Dermis blood vessel endothelial cell (primary cell): ENCODE results near the gene FBXL20. TPM values are rescaled to one million over a fixed set of nuclear protein-coding genes. Genes with fewer than 3 reads are reported as not detected.

Experiments used
- DNase-seq: peaks from one replicate; pipeline ENCODE4 v3.0.0; 2010
- total RNA-seq: library from RNA; depleted of rRNA; stranded (reverse); fragments of >200 nt; gene quantifications from 2 replicates; pipeline ENCODE4 v1.2.3, GENCODE V29; 2014

FBXL20 gene
- total RNA-seq, 1 donor from 2014 or later = 23.3 TPM

DNA sequence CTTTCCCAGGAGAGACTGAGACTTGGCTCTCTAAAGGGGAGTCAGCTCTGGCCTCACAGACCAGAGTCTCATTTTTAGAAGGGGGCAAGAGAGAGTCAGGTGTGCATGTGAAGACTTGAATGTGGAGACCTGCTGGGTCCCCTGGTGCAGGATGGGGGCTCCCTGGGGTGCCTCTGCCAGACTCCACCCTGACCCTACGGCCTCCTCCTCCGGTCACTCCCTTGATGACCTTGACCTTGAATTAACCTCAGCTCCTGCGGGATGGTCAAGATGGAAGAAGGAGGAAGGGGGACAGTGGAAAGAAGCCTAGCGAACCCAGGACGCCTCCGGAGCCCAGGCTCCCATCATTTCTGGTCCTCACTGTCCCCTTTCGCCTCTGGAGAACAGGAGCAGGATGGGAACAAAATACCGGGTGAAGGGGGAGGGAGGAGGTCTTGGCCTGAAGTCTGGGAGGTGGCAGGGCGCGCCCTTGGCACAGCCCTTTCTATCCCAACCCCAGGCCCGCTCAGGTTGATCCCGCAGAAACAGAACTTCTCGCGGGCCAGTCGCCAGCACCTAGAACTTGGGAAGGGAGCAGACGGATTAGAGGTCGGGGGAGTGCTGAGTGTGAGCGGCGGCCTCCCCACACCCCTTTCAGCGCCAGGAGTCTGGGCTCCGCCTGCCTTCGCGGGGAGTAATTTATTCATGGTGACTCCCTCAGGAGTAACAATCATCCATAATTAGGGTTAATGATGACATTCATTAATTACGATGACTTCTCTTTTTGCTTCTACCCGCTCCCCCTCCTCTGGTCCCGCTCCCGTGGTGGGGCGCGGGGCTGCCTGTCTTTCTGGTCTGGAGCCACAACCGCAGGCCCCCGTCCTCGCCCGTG is 177.3 kb downstream of the FBXL20 start:
- no peak for DNase-seq

DNA sequence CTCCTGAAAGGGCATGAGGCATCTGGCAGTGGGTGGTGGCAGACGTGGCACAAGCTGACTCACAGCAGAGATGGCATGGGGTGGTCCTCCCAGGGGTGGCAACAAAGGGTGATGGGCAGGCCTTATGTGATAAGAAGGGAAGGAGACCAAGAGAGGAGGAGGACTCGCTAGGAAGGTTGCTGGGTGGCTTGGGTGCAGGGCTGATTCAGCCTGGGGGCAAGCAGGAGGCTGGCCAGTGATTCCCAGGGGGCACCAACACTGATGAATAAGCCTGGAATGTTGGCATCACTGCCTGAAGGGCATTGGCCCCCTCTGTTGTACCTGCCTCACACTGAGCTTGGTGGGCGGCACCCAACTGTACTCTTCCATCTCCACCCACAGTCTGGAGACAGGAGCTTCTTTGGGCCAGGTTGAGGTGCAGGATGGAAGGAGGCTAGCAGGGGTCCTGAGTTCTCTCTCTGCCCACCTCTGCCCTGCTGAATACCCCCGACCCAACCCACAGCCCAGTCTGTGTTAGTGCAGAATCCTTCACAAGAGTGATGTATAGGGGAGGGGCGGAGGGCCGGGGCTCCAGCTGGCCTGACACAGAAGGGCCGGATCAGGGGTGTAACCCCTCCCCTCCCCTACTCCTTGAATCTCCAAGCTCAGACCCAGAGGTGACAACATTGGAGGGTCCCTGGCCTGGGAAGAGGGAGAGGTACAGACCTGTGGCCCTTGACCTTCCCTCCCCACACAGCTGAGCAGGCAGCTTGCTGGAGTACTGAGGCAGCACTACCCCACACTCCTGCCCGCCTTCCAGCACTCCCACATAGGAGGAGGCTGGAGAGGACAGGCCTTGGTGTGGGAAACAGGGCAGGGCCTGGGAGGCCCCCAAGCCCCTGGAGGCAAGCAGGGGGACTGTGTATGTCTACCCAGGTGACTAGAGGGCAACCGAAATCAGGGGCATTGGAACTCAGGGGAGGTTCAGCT is 178.3 kb downstream of the FBXL20 start:
- no peak for DNase-seq

- no peak for DNase-seq
These were observed 179.3 kb downstream of the FBXL20 start for GRCh38 chr17:39222151-39222550.

DNA sequence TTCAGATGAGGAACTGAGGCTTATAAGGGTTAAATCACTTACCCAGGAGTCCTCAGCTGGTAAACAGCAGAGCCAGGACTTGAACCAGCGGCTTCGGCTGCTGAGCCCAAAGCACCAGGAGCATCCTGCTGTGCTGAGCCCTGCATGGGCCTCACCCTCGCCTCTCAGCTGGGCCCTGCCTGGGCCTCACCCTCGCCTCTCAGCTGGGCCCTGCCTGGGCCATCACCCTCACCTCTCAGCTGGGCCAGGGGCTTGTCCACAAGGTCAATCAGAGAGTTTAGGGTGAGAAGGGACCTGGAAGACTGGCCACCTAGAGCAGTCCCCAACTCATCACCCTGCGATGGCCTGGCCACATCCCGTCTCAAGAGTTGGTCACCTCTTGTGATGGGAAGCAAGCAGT is 179.9 kb downstream of the FBXL20 start:
- no peak for DNase-seq

GRCh38 chr17:39219647-39220154 is 181.7 kb downstream of the FBXL20 start:
- DNase-seq = no peak

- DNase-seq = no peak
These were observed 182.5 kb downstream of the FBXL20 start for GRCh38 chr17:39218906-39219305.

DNA sequence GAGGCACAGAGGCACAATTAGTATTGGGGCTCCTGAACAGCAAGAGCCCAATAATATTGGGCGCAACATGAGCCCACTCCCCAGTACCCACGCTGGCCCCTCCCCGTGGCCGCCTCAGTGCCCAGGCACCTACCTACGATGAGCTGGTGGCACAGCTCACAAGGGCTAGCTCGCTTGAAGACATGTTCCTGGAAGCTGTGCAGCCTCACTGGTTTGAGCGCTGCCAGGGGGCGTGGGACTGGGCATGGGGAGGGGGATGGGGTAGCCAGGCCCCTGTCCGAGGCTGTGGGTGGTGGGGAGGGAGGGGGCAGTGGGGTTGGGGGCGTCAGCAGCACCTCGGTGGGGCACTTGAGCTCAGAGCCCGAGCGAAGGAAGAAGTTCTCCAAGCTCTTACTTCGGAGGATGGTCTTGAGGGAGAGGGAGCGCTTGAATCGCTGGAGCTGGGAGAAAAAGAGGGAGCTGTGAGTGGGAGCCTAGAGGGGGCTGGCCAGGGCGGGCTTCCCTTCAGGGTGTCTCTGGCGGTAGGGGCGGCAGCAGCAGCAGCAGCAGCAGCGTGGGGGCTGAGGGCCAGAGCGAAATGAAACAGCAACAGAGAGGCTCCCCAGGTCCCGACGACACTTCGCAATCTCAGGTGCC is 183.6 kb downstream of the FBXL20 start:
- no peak for DNase-seq

DNA sequence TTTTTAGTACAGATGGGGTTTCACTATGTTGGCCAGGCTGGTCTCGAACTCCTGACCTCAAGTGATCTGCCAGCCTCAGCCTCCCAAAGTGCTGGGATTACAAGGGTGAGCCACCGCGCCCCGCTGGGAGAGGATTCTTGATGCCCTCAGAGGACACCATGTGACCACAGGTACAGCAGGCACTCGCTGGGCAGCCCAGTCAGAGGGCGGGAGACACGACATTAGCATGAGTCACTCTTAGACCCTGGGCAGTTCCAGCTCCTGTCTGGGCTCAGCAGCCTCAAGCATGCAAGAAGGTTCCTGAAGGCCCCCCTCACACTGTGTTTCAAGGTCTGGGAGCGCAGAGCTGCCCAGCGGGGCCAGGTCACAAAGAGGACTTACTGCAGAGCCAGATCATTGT is 187.6 kb downstream of the FBXL20 start:
- peak; percentile 18 for DNase-seq

DNA sequence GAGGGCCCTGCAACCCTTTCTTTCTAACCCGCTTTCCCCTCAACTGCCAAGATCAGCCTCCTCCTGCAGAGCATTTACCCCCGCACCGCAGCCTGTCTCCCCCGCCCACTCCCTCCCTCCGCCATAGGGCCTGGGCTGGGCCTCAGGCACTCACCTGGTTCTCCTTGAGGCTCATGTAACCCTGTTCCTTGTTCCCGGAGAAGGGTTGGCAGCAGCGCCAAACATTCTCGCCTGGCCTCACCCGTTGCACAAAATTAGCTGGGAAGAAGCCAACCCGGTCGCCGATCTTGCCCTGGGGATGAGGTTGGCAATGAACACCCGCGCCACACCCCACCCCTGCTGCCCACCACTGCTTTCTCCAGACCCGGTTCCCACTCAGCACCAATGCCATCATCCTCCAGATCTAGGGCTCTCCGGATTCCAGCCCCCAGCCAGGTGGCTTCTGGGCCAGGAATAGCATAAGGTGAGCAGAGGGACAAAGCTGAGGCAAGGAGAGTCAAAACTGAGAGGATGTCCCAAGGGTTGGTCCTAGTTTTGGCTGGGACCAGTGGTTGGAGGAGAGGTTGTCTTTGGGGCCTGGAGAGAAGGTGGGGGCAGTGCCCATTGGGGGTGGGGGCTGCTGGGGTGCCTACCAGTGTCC is 188.5 kb downstream of the FBXL20 start:
- DNase-seq = no peak

- no peak for DNase-seq
These were observed 189.1 kb downstream of the FBXL20 start for GRCh38 chr17:39212195-39212810.

DNA sequence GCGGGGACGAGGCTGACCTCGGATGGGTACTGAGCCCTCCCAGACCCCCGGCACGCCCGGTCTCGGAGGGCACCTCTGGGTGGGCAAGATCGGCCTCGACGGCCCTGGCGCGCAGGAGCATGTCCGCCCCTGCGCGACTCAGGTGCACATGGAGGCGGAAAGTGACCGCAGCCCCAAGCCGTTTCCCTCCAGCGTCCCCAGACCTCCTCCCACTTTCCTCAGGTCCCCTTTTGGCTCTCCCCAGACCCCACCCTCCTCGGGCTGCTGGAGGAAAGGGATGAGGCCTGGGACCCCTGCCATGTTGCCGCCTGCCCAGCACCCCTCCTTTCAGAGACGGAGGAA is 191.4 kb downstream of the FBXL20 start:
- no peak for DNase-seq

DNA sequence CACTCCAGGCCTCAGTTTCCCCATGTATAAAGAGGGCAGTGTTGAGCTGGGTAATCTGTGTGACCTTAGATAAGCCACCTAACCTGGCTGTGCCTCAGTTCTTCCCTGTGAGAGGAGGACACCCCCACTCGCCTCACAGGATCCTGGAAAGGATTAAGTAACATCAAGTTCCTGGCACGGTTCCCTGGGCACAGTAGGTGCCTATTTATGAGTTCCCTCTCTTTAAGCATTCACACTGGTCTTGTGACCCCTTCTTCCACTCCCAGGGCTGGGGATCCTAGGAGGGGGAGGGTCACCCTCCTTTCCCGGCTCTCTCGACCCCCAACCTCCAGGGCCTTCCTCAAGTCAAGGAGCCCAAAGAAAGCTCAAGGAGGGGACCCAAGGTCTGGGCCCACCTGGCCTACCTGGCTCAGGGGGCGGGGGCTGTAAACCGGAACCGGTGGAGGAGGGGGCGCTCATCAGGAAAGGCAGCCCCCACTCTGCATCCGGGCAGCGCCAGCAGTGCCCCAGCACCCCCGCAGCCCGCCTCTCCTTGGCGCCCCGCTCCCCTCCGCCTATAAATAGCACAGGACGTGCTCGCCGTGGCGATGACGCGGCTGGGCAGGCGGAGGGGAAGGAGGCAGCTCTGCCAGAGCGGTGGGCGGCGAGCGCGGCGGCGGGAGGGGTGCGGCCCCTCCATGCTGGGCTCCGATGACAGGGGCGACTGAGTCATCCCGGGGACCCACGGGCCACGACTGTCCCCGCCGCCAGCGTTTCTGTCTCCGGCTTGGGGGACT is 191.9 kb downstream of the FBXL20 start:
- peak; percentile 51 for DNase-seq

DNA sequence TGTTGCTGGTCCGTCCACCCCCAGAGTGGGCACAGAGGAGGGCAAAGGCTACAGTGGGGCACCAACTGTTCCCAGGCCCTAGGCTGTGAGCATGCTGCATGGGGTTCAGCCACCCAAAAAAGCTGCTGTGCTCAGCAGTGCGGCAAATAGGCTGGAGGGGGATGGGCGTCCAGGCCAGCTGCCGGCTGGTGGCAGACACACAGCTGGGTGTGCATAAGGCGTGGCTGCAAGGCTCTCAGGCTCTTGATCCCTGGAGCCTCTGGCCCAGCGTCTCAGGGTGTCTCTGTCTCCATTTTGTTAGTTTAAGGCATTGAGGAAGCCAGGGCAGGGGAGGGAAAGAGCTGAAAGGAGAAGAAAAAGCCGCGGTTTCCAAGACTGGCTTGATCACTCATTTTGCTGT is 192.5 kb downstream of the FBXL20 start:
- DNase-seq = no peak

DNA sequence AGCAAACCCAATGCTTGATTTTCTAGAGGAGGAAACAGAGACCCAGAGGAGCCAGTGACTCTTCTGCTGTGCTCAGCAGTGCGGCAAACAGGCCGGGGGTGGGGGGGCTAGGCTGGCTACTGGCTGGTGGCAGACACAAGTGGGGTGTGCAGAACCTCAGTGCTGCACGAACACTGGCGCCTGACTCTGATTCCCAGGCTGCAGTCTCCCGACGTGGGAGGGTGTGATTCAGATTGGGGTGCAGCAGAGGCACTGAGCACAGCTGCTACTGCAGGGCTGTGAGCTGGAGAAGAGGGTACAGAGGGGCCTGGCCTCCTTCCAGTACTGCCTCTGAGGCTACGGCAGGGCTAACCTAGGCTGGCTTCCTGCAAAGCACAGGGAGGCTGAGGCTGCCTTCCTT is 193.3 kb downstream of the FBXL20 start:
- DNase-seq = no peak

- no peak for DNase-seq
These were observed 196.3 kb downstream of the FBXL20 start for GRCh38 chr17:39205112-39205526.

DNA sequence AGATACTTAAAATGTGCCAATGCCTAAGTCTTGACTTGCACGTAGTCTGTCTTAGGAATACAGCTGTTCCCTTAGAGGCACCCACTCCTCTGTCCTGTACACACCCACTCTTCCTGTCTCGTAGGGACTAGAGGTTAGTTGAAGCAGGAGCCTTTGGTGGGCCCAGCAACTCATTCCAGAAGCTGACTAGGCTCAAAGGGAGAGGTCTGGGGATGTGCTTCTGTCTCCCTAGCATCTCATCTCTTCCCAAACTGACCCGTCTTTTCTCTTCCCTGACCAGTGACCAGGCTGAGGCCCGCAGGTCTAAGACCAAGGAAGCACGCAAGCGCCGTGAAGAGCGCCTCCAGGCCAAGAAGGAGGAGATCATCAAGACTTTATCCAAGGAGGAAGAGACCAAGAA is 197.2 kb downstream of the FBXL20 start:
- no peak for DNase-seq

Other genes starting within 250 kb of the FBXL20 start
- gene PLXDC1, start 250.0 kb downstream of the FBXL20 start, total RNA-seq = not detected in 2 replicates
- not detected in 2 replicates for gene ARL5C, start 235.5 kb downstream of the FBXL20 start, total RNA-seq
- 1.0 and 2.8 TPM in 2 replicates for gene CACNB1, start 204.0 kb downstream of the FBXL20 start, total RNA-seq
- gene RPL19, start 201.3 kb downstream of the FBXL20 start, total RNA-seq = 1,928 and 2,101 TPM in 2 replicates
- 0.05 and 0.34 TPM in 2 replicates for gene STAC2, start 175.7 kb downstream of the FBXL20 start, total RNA-seq
- gene MED1, start 49.6 kb upstream of the FBXL20 start, total RNA-seq = 18.9 and 32.2 TPM in 2 replicates
- gene CDK12, start 59.9 kb upstream of the FBXL20 start, total RNA-seq = 24.5 and 29.5 TPM in 2 replicates
- gene NEUROD2, start 206.3 kb upstream of the FBXL20 start, total RNA-seq = not detected in 2 replicates
- not detected in 2 replicates for gene PPP1R1B, start 225.3 kb upstream of the FBXL20 start, total RNA-seq
- 46.6 and 73.2 TPM in 2 replicates for gene STARD3, start 235.5 kb upstream of the FBXL20 start, total RNA-seq